Activated CD8-positive, alpha-beta memory T cell treated with anti-CD3 and anti-CD28 coated beads for 24 hours (primary cell): ENCODE data around the gene DNM1L.

Experiments used
- DNase-seq: peaks from one replicate; pipeline ENCODE4 v3.0.0-alpha.2; 2020

Gene DNM1L

GRCh38 chr12:32757157-32757556 lies 78.1 kb downstream of the DNM1L start:
- no peak for DNase-seq

GRCh38 chr12:32761716-32762115 lies 82.6 kb downstream of the DNM1L start:
- DNase-seq = no peak

GRCh38 chr12:32765906-32766305 lies 86.8 kb downstream of the DNM1L start:
- DNase-seq = no peak

- no peak for DNase-seq
These were observed 89.4 kb downstream of the DNM1L start for GRCh38 chr12:32768518-32768917.

GRCh38 chr12:32770141-32770540 lies 91.0 kb downstream of the DNM1L start:
- DNase-seq = no peak

GRCh38 chr12:32773691-32774090 lies 94.6 kb downstream of the DNM1L start:
- no peak for DNase-seq

- DNase-seq = no peak
These were observed 97.2 kb downstream of the DNM1L start for GRCh38 chr12:32776258-32776657.

- DNase-seq = no peak
These were observed 98.1 kb downstream of the DNM1L start for GRCh38 chr12:32777159-32777558.

- DNase-seq = no peak
These were observed 98.6 kb downstream of the DNM1L start for GRCh38 chr12:32777691-32778175.

- DNase-seq = no peak
These were observed 101.0 kb downstream of the DNM1L start for GRCh38 chr12:32780071-32780470.

GRCh38 chr12:32783029-32783428 lies 103.9 kb downstream of the DNM1L start:
- DNase-seq = no peak

- DNase-seq = no peak
These were observed 106.5 kb downstream of the DNM1L start for GRCh38 chr12:32785557-32785956.

GRCh38 chr12:32788405-32788804 lies 109.3 kb downstream of the DNM1L start:
- no peak for DNase-seq

- DNase-seq = no peak
These were observed 110.3 kb downstream of the DNM1L start for GRCh38 chr12:32789446-32789845.

GRCh38 chr12:32789916-32790315 lies 110.8 kb downstream of the DNM1L start:
- no peak for DNase-seq

GRCh38 chr12:32794281-32794680 lies 115.2 kb downstream of the DNM1L start:
- no peak for DNase-seq
